OCI-LY3 (cell line): Measurements from ENCODE around the gene IPO8.

Experiments
- H2AFZ ChIP-seq: fragments of 200-600, 300-600 bp; shearing (Covaris generic); 2 replicates; pipeline ENCODE4 v1.6.0; 2014; ENCODE audit warnings: antibody characterized with exemption, low read depth, low read length
- H3K27ac ChIP-seq: fragments of 200-600, 300-600 bp; sonication (generic); 2 replicates; pipeline ENCODE4 v1.5.1; 2014; ENCODE audit warnings: mild to moderate bottlenecking, low read length, moderate library complexity, mixed read lengths
- H3K27me3 ChIP-seq: fragments of 200-600, 300-600 bp; sonication (generic); 2 replicates; pipeline ENCODE4 v1.6.1; 2014; ENCODE audit warnings: low read depth, low read length, mixed read lengths
- H3K36me3 ChIP-seq: fragments of 200-600, 300-600 bp; sonication (generic); replicated peaks from 2 replicates; pipeline ENCODE3; 2014; ENCODE audit warnings: low read depth, low read length, mixed read lengths
- H3K4me1 ChIP-seq: fragments of 300-600, 200-600 bp; sonication (generic); 2 replicates; pipeline ENCODE4 v1.6.1; 2014; ENCODE audit warnings: low read length, mixed read lengths
- H3K4me2 ChIP-seq: fragments of 200-600, 300-600 bp; sonication (generic); 2 replicates; pipeline ENCODE4 v1.6.1; 2014; ENCODE audit warnings: low read length, mixed read lengths
- H3K4me3 ChIP-seq: fragments of 300-600, 200-600 bp; sonication (generic); 2 replicates; pipeline ENCODE4 v1.5.1; 2014; ENCODE audit warnings: antibody characterized with exemption, mild to moderate bottlenecking, low read length, moderate library complexity
- H3K79me2 ChIP-seq: fragments of 300-600, 200-600 bp; shearing (Covaris generic); 2 replicates; pipeline ENCODE4 v1.6.1; 2014; ENCODE audit warnings: mild to moderate bottlenecking, low read length, mixed read lengths
- H3K9ac ChIP-seq: fragments of 300-600, 200-600 bp; shearing (Covaris generic); 2 replicates; pipeline ENCODE4 v1.6.0; 2014; ENCODE audit warnings: mild to moderate bottlenecking, low read length, moderate library complexity
- H3K9me3 ChIP-seq: fragments of 200-600, 300-600 bp; shearing (Covaris generic); 2 replicates; pipeline ENCODE4 v1.6.1; 2014; ENCODE audit warnings: low read length, mixed read lengths; ENCODE audit not compliant: insufficient read depth
- H4K20me1 ChIP-seq: fragments of 200-600, 300-600 bp; sonication (generic); 2 replicates; pipeline ENCODE4 v1.6.1; 2016; ENCODE audit warnings: low read length, mixed read lengths; ENCODE audit not compliant: insufficient read depth
- EZH2phosphoT487 ChIP-seq: fragments of 200-600 bp; shearing (Covaris generic); IDR thresholded peaks from 2 replicates; pipeline ENCODE4 v1.6.1; 2018; ENCODE audit warnings: antibody characterized with exemption, mixed run types, low read depth
- TF ChIP-seq, protein P1 (sequence below): fragments of 200-600, 300-600 bp; sonication (generic); IDR thresholded peaks from 2 replicates; pipeline ENCODE4 v1.5.1; 2014; ENCODE audit warnings: antibody characterized with exemption, low read length, low read depth

IPO8 gene

DNA sequence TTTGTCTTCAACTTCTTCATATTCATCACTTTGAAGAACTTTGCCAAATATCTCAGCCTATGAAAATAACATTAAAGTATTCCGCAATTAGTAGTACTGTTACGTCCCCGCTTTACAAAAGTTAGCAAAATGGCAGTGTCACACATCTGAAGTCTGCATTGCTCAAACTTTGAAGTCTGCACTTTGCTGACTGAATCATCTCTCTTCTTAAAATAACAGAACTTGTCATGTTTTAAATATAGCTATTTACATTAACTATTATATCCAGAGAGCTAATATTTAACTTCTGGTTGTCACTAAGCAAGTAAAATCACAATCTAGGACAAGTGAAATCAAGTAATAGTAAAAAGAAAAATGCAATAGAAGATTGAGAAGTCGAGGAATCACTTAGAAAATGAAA lies 34.5 kb downstream of the IPO8 start:
- peaks cover 20% of the 10 kb centered on the region for H3K36me3 ChIP-seq

DNA sequence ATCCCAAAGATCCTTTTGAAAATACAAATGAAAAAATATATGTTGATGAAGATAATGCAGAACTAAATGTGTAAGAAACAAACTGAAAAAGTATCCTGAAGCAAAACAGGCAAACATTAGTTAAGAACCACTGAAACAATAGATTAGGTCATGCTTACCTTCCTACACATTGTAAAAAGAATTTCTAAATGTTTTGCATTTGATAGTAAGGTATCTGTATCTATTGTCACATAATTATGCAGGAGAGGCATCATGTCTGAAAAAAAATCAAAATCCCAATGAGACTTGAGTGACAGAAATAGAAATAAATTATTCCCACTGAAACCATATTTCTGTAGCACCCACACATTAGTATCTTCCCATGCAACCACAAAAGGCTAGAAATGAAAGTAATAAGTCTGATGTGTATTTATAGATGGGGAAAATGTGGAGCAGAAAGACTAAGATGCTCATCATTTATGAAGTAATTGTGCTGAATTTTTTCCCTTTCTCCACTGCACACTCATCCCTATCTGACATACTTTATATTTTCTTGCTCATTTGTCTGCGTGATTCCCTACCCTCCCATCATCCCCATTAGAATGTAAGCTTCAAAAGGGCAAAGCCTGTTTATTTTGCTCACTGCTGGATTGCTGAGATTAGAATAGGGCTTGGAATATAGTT lies 43.5 kb downstream of the IPO8 start:
- Histone ChIP-seq H3K4me3 (no peak overlapping the region), H3K27me3 (no peaks in the 10 kb centered on the region), H3K27ac (no peak overlapping the region), H3K36me3 (peaks cover 6% of the 10 kb centered on the region), H3K9me3 (no peaks in the 10 kb centered on the region), H3K4me2 (no peak overlapping the region), H3K4me1 (no peaks in the 10 kb centered on the region), H4K20me1 (no peaks in the 10 kb centered on the region), H3K9ac (no peak overlapping the region), H2AFZ (no peak overlapping the region), H3K79me2 (no peaks in the 10 kb centered on the region)
- TF ChIP-seq, protein P1, sequence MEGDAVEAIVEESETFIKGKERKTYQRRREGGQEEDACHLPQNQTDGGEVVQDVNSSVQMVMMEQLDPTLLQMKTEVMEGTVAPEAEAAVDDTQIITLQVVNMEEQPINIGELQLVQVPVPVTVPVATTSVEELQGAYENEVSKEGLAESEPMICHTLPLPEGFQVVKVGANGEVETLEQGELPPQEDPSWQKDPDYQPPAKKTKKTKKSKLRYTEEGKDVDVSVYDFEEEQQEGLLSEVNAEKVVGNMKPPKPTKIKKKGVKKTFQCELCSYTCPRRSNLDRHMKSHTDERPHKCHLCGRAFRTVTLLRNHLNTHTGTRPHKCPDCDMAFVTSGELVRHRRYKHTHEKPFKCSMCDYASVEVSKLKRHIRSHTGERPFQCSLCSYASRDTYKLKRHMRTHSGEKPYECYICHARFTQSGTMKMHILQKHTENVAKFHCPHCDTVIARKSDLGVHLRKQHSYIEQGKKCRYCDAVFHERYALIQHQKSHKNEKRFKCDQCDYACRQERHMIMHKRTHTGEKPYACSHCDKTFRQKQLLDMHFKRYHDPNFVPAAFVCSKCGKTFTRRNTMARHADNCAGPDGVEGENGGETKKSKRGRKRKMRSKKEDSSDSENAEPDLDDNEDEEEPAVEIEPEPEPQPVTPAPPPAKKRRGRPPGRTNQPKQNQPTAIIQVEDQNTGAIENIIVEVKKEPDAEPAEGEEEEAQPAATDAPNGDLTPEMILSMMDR, result no peak
- no peak for TF ChIP-seq EZH2phosphoT487

More for the DNA sequence above, 34.5 kb downstream of the IPO8 start:
- Histone ChIP-seq H3K9me3 (no peaks in the 10 kb centered on the region), H4K20me1 (no peaks in the 10 kb centered on the region), H3K79me2 (no peaks in the 10 kb centered on the region), H3K27ac (no peak overlapping the region), H3K4me1 (no peaks in the 10 kb centered on the region), H3K9ac (no peak overlapping the region), H3K4me2 (no peak overlapping the region), H3K27me3 (no peaks in the 10 kb centered on the region), H3K4me3 (no peak overlapping the region), H2AFZ (no peak overlapping the region)
- TF ChIP-seq, protein P1, result no peak

DNA sequence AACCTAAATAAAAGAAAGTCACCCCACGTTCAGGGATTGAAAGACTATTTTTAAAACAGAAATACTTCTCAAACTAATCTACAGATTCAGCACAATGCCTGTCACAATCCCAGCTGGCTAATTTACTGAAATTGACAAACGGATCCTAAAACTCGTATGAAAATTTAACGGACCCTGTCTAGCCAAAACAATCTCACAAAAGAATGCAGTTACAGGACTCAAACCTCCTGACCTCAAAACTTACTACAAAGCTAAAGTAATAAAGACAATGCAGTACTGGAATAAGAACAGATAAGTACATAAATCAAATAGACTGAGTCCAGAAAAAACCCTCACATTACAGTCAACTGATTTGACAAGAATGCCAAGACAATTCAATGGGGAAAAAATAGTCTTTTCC lies 48.8 kb downstream of the IPO8 start:
- Histone ChIP-seq H3K9ac (no peak overlapping the region), H3K9me3 (no peaks in the 10 kb centered on the region)

DNA sequence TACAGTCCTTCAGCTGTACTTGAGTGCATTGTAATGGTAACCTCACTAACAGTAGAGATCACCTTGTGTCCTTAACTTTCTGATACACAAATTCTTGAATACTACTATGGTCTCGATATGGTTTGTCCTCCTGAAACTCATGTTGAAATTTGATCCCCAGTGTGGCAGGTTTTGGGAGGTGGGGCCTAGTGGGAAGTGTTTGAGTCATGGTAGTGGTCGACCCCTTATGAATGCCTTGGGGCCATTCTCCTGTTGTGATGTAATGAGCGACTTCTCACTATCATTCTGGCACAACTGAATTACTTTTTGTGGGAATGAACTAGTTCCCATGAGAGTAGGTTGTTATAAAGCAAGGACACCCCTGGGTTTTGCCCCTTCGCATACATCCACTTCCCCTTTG lies 52.3 kb downstream of the IPO8 start:
- TF ChIP-seq, protein P1, result no peak
- no peak for TF ChIP-seq EZH2phosphoT487
- H3K4me2 ChIP-seq, result no peak overlapping the region
- no peaks in the 10 kb centered on the region for H3K4me1 ChIP-seq
- no peaks in the 10 kb centered on the region for H3K27me3 ChIP-seq
- H2AFZ ChIP-seq, result no peak overlapping the region
- H3K79me2 ChIP-seq, result no peaks in the 10 kb centered on the region
- H3K4me3 ChIP-seq, result no peak overlapping the region
- no peak overlapping the region for H3K27ac ChIP-seq
- H3K36me3 ChIP-seq, result no peaks in the 10 kb centered on the region
- H3K9ac ChIP-seq, result no peak overlapping the region
- no peaks in the 10 kb centered on the region for H3K9me3 ChIP-seq
- no peaks in the 10 kb centered on the region for H4K20me1 ChIP-seq

More for the DNA sequence above, 48.8 kb downstream of the IPO8 start:
- Histone ChIP-seq H3K79me2 (no peaks in the 10 kb centered on the region), H4K20me1 (no peaks in the 10 kb centered on the region), H3K4me1 (no peaks in the 10 kb centered on the region), H3K36me3 (peaks cover 2% of the 10 kb centered on the region), H3K4me2 (no peak overlapping the region), H2AFZ (no peak overlapping the region), H3K4me3 (no peak overlapping the region), H3K27me3 (no peaks in the 10 kb centered on the region), H3K27ac (no peak overlapping the region)
- TF ChIP-seq EZH2phosphoT487, result no peak
- TF ChIP-seq, protein P1, result no peak
